ENCODE data around the gene GEMIN5.

GRCh38 chr5:154971501-154971900, 33.5 kb upstream of the GEMIN5 start:
- TF ChIP-seq CTCF (IDR thresholded peaks at IDR 0.05; ENCODE audit: insufficient read depth, low read depth, low read length) = no peak
- TF ChIP-seq EZH2 (IDR thresholded peaks at IDR 0.05; ENCODE audit: insufficient read depth, low read length) = no peak

Data from astrocyte (in vitro differentiated cells and primary cell).